Endodermal cell (in vitro differentiated cells): ENCODE results near the gene CHRNA5. TPM values are rescaled to one million over a fixed set of nuclear protein-coding genes. Genes with fewer than 3 reads are reported as not detected.

Experiments
- DNase-seq: peaks from one replicate; pipeline ENCODE4 v3.0.0-alpha.2; 2017
- H3K27ac ChIP-seq: 2 replicates; pipeline ENCODE4 v1.5.1; 2013; ENCODE audit warnings: mild to moderate bottlenecking, low read depth, low read length, moderate library complexity
- H3K27me3 ChIP-seq: 2 replicates; pipeline ENCODE4 v1.6.1; 2013; ENCODE audit warnings: mild to moderate bottlenecking, low read length, moderate library complexity; ENCODE audit not compliant: insufficient read depth, control insufficient read depth, poor library complexity, severe bottlenecking
- H3K36me3 ChIP-seq: 2 replicates; pipeline ENCODE4 v1.7.0; 2013; ENCODE audit warnings: mild to moderate bottlenecking, low read length, moderate library complexity; ENCODE audit not compliant: control insufficient read depth, insufficient read depth
- H3K4me1 ChIP-seq: one replicate; pipeline ENCODE4 v1.7.0; 2013; ENCODE audit warnings: low read length; ENCODE audit not compliant: control insufficient read depth, insufficient read depth
- H3K4me3 ChIP-seq: 2 replicates; pipeline ENCODE4 v1.5.1; 2013; ENCODE audit warnings: mild to moderate bottlenecking, low read length, moderate library complexity
- H3K9ac ChIP-seq: 2 replicates; pipeline ENCODE4 v1.6.1; 2013; ENCODE audit warnings: mild to moderate bottlenecking, low read length, moderate library complexity; ENCODE audit not compliant: poor library complexity, severe bottlenecking; ENCODE audit errors: extremely low read depth
- H3K9me3 ChIP-seq: 2 replicates; pipeline ENCODE4 v1.6.1; 2013; ENCODE audit warnings: mild to moderate bottlenecking, low read length, moderate library complexity; ENCODE audit not compliant: control insufficient read depth
- H3K27ac Mint-ChIP-seq: 2 replicates; pipeline ENCODE4 v1.8.0; 2020; ENCODE audit warnings: mixed read lengths
- H3K27me3 Mint-ChIP-seq: 2 replicates; pipeline ENCODE4 v1.8.0; 2021; ENCODE audit warnings: mild to moderate bottlenecking, mixed read lengths; ENCODE audit not compliant: insufficient read depth
- H3K36me3 Mint-ChIP-seq: 2 replicates; pipeline ENCODE4 v1.8.0; 2020; ENCODE audit warnings: low read depth, mixed read lengths
- H3K4me1 Mint-ChIP-seq: 2 replicates; pipeline ENCODE4 v1.8.0; 2020; ENCODE audit warnings: mixed read lengths
- H3K4me3 Mint-ChIP-seq: 2 replicates; pipeline ENCODE4 v1.8.0; 2020; ENCODE audit warnings: mild to moderate bottlenecking, moderate library complexity, mixed read lengths
- H3K9me3 Mint-ChIP-seq: 2 replicates; pipeline ENCODE4 v1.8.0; 2020; ENCODE audit warnings: mild to moderate bottlenecking, mixed read lengths
- CTCF ChIP-seq: fragments of 200-600 bp; sonication (generic); conservative IDR thresholded peaks from 2 replicates; pipeline ENCODE4 v1.5.0; 2021; ENCODE audit warnings: antibody characterized with exemption, mild to moderate bottlenecking
- WGBS, 2 experiments: methylation state at CpG; one replicate each; pipeline versions ENCODE4 v1.1.5 to v1.1.7; 2013; ENCODE audit warnings: missing lambda C conversion rate in 2 of 2, mixed read lengths in 1 of 2; ENCODE audit not compliant: insufficient coverage in 1 of 2, insufficient read length in 1 of 2; 5-methylcytosine and 5-hydroxymethylcytosine counted together
- total RNA-seq, 2 donors: library from RNA; stranded (reverse); fragmentation: NEBNext Ultra II Directional in 1 of 2; extraction: Animal tissue kit (Norgen Biotek cat#: 25700) in 1 of 2; gene quantifications; 2 replicates in 1 of 2; 3 replicates in 1 of 2; pipeline ENCODE4 v1.2.1, GENCODE V29; 2021

The CHRNA5 gene
- total RNA-seq, 2 donors from 2014 or later: 16.4 to 23.0 TPM

GRCh38 chr15:78563092-78563491 lies 2.2 kb upstream of the CHRNA5 start:
- TF ChIP-seq CTCF: no peak
- Mint-ChIP-seq H3K9me3 (no peaks in the 10 kb centered on the region), H3K36me3 (no peaks in the 10 kb centered on the region), H3K27ac (no peak overlapping the region), H3K27me3 (peaks cover 4% of the 10 kb centered on the region), H3K4me3 (no peak overlapping the region), H3K4me1 (peaks cover 27% of the 10 kb centered on the region)
- WGBS, 2 experiments: 88 to 90% methylated on average over 1 to 2 of the region's 2 CpGs
- Histone ChIP-seq H3K9me3 (no peaks in the 10 kb centered on the region), H3K27ac (no peak overlapping the region), H3K36me3 (no peaks in the 10 kb centered on the region), H3K4me1 (peaks cover 5% of the 10 kb centered on the region), H3K9ac (no peak overlapping the region), H3K4me3 (no peak overlapping the region), H3K27me3 (no peaks in the 10 kb centered on the region)
- DNase-seq: no peak

GRCh38 chr15:78564743-78565096 lies 600 bp upstream of the CHRNA5 start:
- H3K9me3 Mint-ChIP-seq: no peaks in the 10 kb centered on the region
- no peaks in the 10 kb centered on the region for H3K36me3 ChIP-seq
- no peaks in the 10 kb centered on the region for H3K27me3 ChIP-seq
- no peaks in the 10 kb centered on the region for H3K9me3 ChIP-seq
- no peak for TF ChIP-seq CTCF
- WGBS, 2 experiments: 74 to 83% methylated on average over 9 to 11 of the region's 11 CpGs
- H3K4me1 ChIP-seq: peaks cover 5% of the 10 kb centered on the region
- no peak overlapping the region for H3K9ac ChIP-seq
- H3K4me3 ChIP-seq: peak overlapping the region; percentile 95
- H3K27me3 Mint-ChIP-seq: peaks cover 4% of the 10 kb centered on the region
- H3K27ac Mint-ChIP-seq: no peak overlapping the region
- peak overlapping the region; percentile 83 for H3K4me3 Mint-ChIP-seq
- H3K36me3 Mint-ChIP-seq: no peaks in the 10 kb centered on the region
- peaks cover 27% of the 10 kb centered on the region for H3K4me1 Mint-ChIP-seq
- H3K27ac ChIP-seq: no peak overlapping the region
- no peak for DNase-seq

GRCh38 chr15:78565951-78566774 lies 843 bp downstream of the CHRNA5 start:
- DNase-seq: peak; percentile 73
- Histone ChIP-seq H3K27ac (peak overlapping the region; percentile 85), H3K36me3 (no peaks in the 10 kb centered on the region), H3K9ac (peak overlapping the region; percentile 67), H3K9me3 (no peaks in the 10 kb centered on the region), H3K27me3 (no peaks in the 10 kb centered on the region), H3K4me1 (peaks cover 5% of the 10 kb centered on the region), H3K4me3 (peak overlapping the region; percentile 95)
- Mint-ChIP-seq H3K4me3 (peak overlapping the region; percentile 83), H3K27ac (peak overlapping the region; percentile 86), H3K27me3 (peaks cover 4% of the 10 kb centered on the region), H3K9me3 (no peaks in the 10 kb centered on the region), H3K36me3 (no peaks in the 10 kb centered on the region), H3K4me1 (peaks cover 25% of the 10 kb centered on the region)
- TF ChIP-seq CTCF: peak; percentile 59
- 3 to 5% methylated on average over 14 to 19 of the region's 19 CpGs for WGBS, 2 experiments
